Neural cell (in vitro differentiated cells): ENCODE measurements around the gene PPFIA3. TPM values are rescaled to one million over a fixed set of nuclear protein-coding genes. Genes with fewer than 3 reads are reported as not detected.

Source experiments
- H2AFZ ChIP-seq: fragments of 200-600, 300-800 bp; sonication (generic), shearing (Covaris generic); 2 replicates; pipeline ENCODE4 v1.6.0; 2014; ENCODE audit warnings: low read depth, mild to moderate bottlenecking, antibody characterized with exemption, low read length, moderate library complexity
- H3F3A ChIP-seq: fragments of 200-600 bp; shearing (Covaris generic); 2 replicates; pipeline ENCODE4 v1.6.1; 2016; ENCODE audit warnings: mild to moderate bottlenecking, moderate library complexity, mixed read lengths, antibody characterized with exemption, low read length; ENCODE audit not compliant: insufficient read depth, poor library complexity, severe bottlenecking
- H3K27ac ChIP-seq: fragments of 200-600, 300-800 bp; sonication (generic), shearing (Covaris generic); 2 replicates; pipeline ENCODE4 v1.5.1; 2014; ENCODE audit warnings: mild to moderate bottlenecking, low read length, moderate library complexity
- H3K27me3 ChIP-seq: fragments of 300-800, 200-600 bp; sonication (generic), shearing (Covaris generic); 2 replicates; pipeline ENCODE4 v1.6.0; 2014; ENCODE audit warnings: mild to moderate bottlenecking, low read depth, low read length, moderate library complexity; ENCODE audit not compliant: insufficient read depth
- H3K36me3 ChIP-seq: fragments of 300-800, 200-600 bp; sonication (generic), shearing (Covaris generic); 2 replicates; pipeline ENCODE4 v1.5.1; 2014; ENCODE audit warnings: mild to moderate bottlenecking, antibody characterized with exemption, low read length, moderate library complexity; ENCODE audit not compliant: insufficient read depth
- H3K4me2 ChIP-seq: fragments of 300-800, 200-600 bp; sonication (generic), shearing (Covaris generic); 2 replicates; pipeline ENCODE4 v1.6.0; 2014; ENCODE audit warnings: mild to moderate bottlenecking, low read length
- H3K4me3 ChIP-seq: fragments of 300-800, 200-600 bp; sonication (generic), shearing (Covaris generic); 2 replicates; pipeline ENCODE4 v1.5.1; 2014; ENCODE audit warnings: mild to moderate bottlenecking, low read length, moderate library complexity
- H3K79me2 ChIP-seq: fragments of 200-600 bp; shearing (Covaris generic); replicated peaks from 2 replicates; pipeline ENCODE4 v1.6.0; 2014; ENCODE audit warnings: mild to moderate bottlenecking, low read length, moderate library complexity; ENCODE audit not compliant: insufficient read depth
- H3K9ac ChIP-seq: fragments of 300-800, 200-600 bp; sonication (generic), shearing (Covaris generic); 2 replicates; pipeline ENCODE4 v1.6.1; 2016; ENCODE audit warnings: mild to moderate bottlenecking, low read length, mixed read lengths
- H3K9me2 ChIP-seq: fragments of 200-600 bp; shearing (Covaris generic); 2 replicates; pipeline ENCODE4 v1.6.1; 2016; ENCODE audit warnings: mild to moderate bottlenecking, low read length, mixed read lengths; ENCODE audit not compliant: insufficient read depth
- H3K9me3 ChIP-seq: fragments of 200-600, 300-800 bp; sonication (generic), shearing (Covaris generic); 2 replicates; pipeline ENCODE4 v1.6.1; 2016; ENCODE audit warnings: mild to moderate bottlenecking, mixed run types, low read length, moderate library complexity, mixed read lengths
- H4K20me1 ChIP-seq: fragments of 200-600 bp; shearing (Covaris generic); 2 replicates; pipeline ENCODE4 v1.6.1; 2016; ENCODE audit warnings: mild to moderate bottlenecking, mixed run types; ENCODE audit not compliant: insufficient read depth
- EP300 ChIP-seq: fragments of 450-650 bp; conservative IDR thresholded peaks from 2 replicates; pipeline ENCODE4 v1.6.1; 2014; ENCODE audit warnings: antibody characterized with exemption, mild to moderate bottlenecking, moderate library complexity; ENCODE audit not compliant: poor library complexity, severe bottlenecking
- EZH2 ChIP-seq: fragments of 200-600, 300-800 bp; shearing (Covaris generic), sonication (generic); IDR thresholded peaks from 2 replicates; pipeline ENCODE4 v1.6.1; 2014; ENCODE audit warnings: antibody characterized with exemption, low read length, borderline replicate concordance, mild to moderate bottlenecking; ENCODE audit not compliant: insufficient read depth, poor library complexity, severe bottlenecking
- MXI1 ChIP-seq: fragments of 450-650 bp; conservative IDR thresholded peaks from 2 replicates; pipeline ENCODE4 v1.6.1; 2014; ENCODE audit warnings: antibody characterized with exemption, mild to moderate bottlenecking; ENCODE audit not compliant: poor library complexity, severe bottlenecking
- POLR2AphosphoS5 ChIP-seq: IDR thresholded peaks from 2 replicates; pipeline ENCODE4 v1.6.1; 2012
- RAD21 ChIP-seq: fragments of 450-650 bp; conservative IDR thresholded peaks from 2 replicates; pipeline ENCODE4 v1.6.1; 2014; ENCODE audit warnings: antibody characterized with exemption, mild to moderate bottlenecking, moderate library complexity
- SMC3 ChIP-seq: fragments of 450-650 bp; conservative IDR thresholded peaks from 2 replicates; pipeline ENCODE4 v1.6.1; 2014; ENCODE audit warnings: antibody characterized with exemption, mild to moderate bottlenecking, moderate library complexity; ENCODE audit not compliant: poor library complexity
- TAF1 ChIP-seq: IDR thresholded peaks from 2 replicates; pipeline ENCODE4 v1.6.1; 2012; ENCODE audit warnings: low read depth
- polyA plus RNA-seq: library from polyadenylated mRNA; depleted of rRNA; stranded (reverse); fragments of >200 nt; gene quantifications from 2 replicates; pipeline ENCODE4 v1.2.3, GENCODE V29; 2014
- TF ChIP-seq, protein P1 (sequence below): fragments of 450-650 bp; IDR thresholded peaks from 2 replicates; pipeline ENCODE4 v1.5.1; 2014; ENCODE audit warnings: antibody characterized with exemption, mild to moderate bottlenecking, moderate library complexity; ENCODE audit not compliant: poor library complexity, severe bottlenecking
- TF ChIP-seq, protein P2 (sequence below): IDR thresholded peaks from 2 replicates; pipeline ENCODE4 v1.6.1; 2012; ENCODE audit warnings: borderline replicate concordance

The PPFIA3 gene
- polyA plus RNA-seq, 1 donor from 2014 or later, result 80.7 TPM

DNA sequence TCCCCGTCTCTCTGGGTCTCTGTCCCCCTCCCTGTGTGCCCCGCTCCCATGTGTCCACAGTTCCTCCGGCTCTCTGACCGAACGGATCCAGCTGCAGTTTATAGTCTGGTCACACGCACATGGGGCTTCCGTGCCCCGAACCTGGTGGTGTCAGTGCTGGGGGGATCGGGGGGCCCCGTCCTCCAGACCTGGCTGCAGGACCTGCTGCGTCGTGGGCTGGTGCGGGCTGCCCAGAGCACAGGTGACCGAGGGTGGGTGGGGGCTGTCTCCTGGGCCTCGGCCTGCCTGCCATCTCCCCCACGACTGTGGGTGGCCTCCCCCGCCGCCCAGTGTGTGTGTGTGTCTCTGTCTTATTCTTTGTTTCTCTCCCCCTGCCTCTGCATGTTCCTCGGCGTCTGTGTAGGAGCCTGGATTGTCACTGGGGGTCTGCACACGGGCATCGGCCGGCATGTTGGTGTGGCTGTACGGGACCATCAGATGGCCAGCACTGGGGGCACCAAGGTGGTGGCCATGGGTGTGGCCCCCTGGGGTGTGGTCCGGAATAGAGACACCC, 48.6 kb downstream of the PPFIA3 start:
- H4K20me1 ChIP-seq, result no peaks in the 10 kb centered on the region
- no peak overlapping the region for H3K4me2 ChIP-seq
- H3K27ac ChIP-seq, result no peak overlapping the region
- H2AFZ ChIP-seq, result no peak overlapping the region
- no peak overlapping the region for H3K4me3 ChIP-seq
- H3K9me2 ChIP-seq, result no peaks in the 10 kb centered on the region
- H3K27me3 ChIP-seq, result no peaks in the 10 kb centered on the region
- H3K9ac ChIP-seq, result no peak overlapping the region
- H3K9me3 ChIP-seq, result no peaks in the 10 kb centered on the region
- TF ChIP-seq RAD21 (no peak), SMC3 (no peak), TAF1 (no peak), EZH2 (no peak), EP300 (no peak), MXI1 (no peak), POLR2AphosphoS5 (no peak)
- TF ChIP-seq, protein P1, sequence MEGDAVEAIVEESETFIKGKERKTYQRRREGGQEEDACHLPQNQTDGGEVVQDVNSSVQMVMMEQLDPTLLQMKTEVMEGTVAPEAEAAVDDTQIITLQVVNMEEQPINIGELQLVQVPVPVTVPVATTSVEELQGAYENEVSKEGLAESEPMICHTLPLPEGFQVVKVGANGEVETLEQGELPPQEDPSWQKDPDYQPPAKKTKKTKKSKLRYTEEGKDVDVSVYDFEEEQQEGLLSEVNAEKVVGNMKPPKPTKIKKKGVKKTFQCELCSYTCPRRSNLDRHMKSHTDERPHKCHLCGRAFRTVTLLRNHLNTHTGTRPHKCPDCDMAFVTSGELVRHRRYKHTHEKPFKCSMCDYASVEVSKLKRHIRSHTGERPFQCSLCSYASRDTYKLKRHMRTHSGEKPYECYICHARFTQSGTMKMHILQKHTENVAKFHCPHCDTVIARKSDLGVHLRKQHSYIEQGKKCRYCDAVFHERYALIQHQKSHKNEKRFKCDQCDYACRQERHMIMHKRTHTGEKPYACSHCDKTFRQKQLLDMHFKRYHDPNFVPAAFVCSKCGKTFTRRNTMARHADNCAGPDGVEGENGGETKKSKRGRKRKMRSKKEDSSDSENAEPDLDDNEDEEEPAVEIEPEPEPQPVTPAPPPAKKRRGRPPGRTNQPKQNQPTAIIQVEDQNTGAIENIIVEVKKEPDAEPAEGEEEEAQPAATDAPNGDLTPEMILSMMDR, result no peak
- TF ChIP-seq, protein P2, sequence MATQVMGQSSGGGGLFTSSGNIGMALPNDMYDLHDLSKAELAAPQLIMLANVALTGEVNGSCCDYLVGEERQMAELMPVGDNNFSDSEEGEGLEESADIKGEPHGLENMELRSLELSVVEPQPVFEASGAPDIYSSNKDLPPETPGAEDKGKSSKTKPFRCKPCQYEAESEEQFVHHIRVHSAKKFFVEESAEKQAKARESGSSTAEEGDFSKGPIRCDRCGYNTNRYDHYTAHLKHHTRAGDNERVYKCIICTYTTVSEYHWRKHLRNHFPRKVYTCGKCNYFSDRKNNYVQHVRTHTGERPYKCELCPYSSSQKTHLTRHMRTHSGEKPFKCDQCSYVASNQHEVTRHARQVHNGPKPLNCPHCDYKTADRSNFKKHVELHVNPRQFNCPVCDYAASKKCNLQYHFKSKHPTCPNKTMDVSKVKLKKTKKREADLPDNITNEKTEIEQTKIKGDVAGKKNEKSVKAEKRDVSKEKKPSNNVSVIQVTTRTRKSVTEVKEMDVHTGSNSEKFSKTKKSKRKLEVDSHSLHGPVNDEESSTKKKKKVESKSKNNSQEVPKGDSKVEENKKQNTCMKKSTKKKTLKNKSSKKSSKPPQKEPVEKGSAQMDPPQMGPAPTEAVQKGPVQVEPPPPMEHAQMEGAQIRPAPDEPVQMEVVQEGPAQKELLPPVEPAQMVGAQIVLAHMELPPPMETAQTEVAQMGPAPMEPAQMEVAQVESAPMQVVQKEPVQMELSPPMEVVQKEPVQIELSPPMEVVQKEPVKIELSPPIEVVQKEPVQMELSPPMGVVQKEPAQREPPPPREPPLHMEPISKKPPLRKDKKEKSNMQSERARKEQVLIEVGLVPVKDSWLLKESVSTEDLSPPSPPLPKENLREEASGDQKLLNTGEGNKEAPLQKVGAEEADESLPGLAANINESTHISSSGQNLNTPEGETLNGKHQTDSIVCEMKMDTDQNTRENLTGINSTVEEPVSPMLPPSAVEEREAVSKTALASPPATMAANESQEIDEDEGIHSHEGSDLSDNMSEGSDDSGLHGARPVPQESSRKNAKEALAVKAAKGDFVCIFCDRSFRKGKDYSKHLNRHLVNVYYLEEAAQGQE, result no peak
- no peaks in the 10 kb centered on the region for H3F3A ChIP-seq
- H3K79me2 ChIP-seq, result no peaks in the 10 kb centered on the region
- no peaks in the 10 kb centered on the region for H3K36me3 ChIP-seq

DNA sequence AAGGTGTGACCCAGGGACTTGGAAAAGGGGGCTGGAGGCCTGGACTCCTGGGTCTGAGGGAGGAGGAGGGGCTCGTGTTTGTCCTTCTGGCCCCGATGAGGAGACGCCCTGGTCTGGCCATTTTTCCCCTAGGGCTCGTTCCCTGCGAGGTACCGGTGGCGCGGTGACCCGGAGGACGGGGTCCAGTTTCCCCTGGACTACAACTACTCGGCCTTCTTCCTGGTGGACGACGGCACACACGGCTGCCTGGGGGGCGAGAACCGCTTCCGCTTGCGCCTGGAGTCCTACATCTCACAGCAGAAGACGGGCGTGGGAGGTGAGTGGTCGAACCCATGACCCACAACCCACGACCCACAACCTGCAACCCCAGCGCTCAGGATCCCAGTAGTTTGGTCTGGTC, 49.1 kb downstream of the PPFIA3 start:
- H3K9me3 ChIP-seq, result no peaks in the 10 kb centered on the region

More for the DNA sequence above, 49.1 kb downstream of the PPFIA3 start:
- Histone ChIP-seq H3F3A (no peaks in the 10 kb centered on the region), H3K27me3 (no peaks in the 10 kb centered on the region), H3K9me2 (no peaks in the 10 kb centered on the region), H3K4me2 (no peak overlapping the region), H3K36me3 (no peaks in the 10 kb centered on the region), H3K27ac (no peak overlapping the region), H3K79me2 (no peaks in the 10 kb centered on the region), H4K20me1 (no peaks in the 10 kb centered on the region), H2AFZ (no peak overlapping the region), H3K9ac (no peak overlapping the region), H3K4me3 (no peak overlapping the region)
- TF ChIP-seq, protein P2, result no peak
- TF ChIP-seq EZH2, result no peak
- no peak for TF ChIP-seq POLR2AphosphoS5
- TF ChIP-seq MXI1, result no peak
- TF ChIP-seq EP300, result no peak
- TF ChIP-seq SMC3, result no peak
- TF ChIP-seq, protein P1, result no peak
- TF ChIP-seq TAF1, result no peak
- TF ChIP-seq RAD21, result no peak
